Lower lobe of right lung (tissue), 2 donors: ENCODE results near the gene BCL7A. TPM values are rescaled to one million over a fixed set of nuclear protein-coding genes. Genes with fewer than 3 reads are reported as not detected.
"Not testable (repeated sequence)": the region's sequence is repeated elsewhere in the genome, so short reads cannot be mapped to it uniquely, and the experiment has no call there.

Experiments used
- ATAC-seq, 2 donors: fragments of 200-7000 bp; cut with Tn5 transposase; one replicate each; pipeline ENCODE4 v1.9.1; 2020 to 2022; ENCODE audit warnings: mild to moderate bottlenecking in 2 of 2, moderate library complexity in 2 of 2
- DNase-seq: peaks from one replicate; pipeline ENCODE4 v3.0.0-alpha.2; 2020
- H3K27ac ChIP-seq: fragments of 200-600 bp; one replicate; pipeline ENCODE4 v1.8.0; 2022
- H3K27me3 ChIP-seq: fragments of 200-600 bp; one replicate; pipeline ENCODE4 v1.8.0; 2022; ENCODE audit warnings: low read depth
- H3K36me3 ChIP-seq: fragments of 200-600 bp; one replicate; pipeline ENCODE4 v1.8.0; 2022; ENCODE audit warnings: mild to moderate bottlenecking
- H3K4me1 ChIP-seq: fragments of 200-600 bp; one replicate; pipeline ENCODE4 v1.8.0; 2022
- H3K4me3 ChIP-seq: fragments of 200-600 bp; one replicate; pipeline ENCODE4 v1.8.0; 2022; ENCODE audit warnings: mild to moderate bottlenecking
- H3K9me3 ChIP-seq: fragments of 200-600 bp; one replicate; pipeline ENCODE4 v1.8.0; 2022
- CTCF ChIP-seq: fragments of 200-600 bp; IDR thresholded peaks from one replicate; pipeline ENCODE4 v1.8.0; 2022; ENCODE audit warnings: antibody characterized with exemption, mild to moderate bottlenecking
- intact Hi-C: fragments of 100-400 bp; cut with DNase I; formaldehyde crosslinking; loops from one replicate; pipeline ENCODE4 v1.11.0; 2022
- total RNA-seq: library from RNA; stranded (reverse); fragmentation: NEBNext Ultra II Directional; extraction: Animal tissue kit (Norgen Biotek cat#: 25700); gene quantifications from one replicate; pipeline ENCODE4 v1.2.1, GENCODE V29; 2021
- donor health status: DM: no; HTN: yes; CAD: no; lungs with severe emphysema.

BCL7A gene
- total RNA-seq, 1 donor from 2014 or later, result 6.4 TPM

- ATAC-seq (no peak), DNase-seq (no peak)
- Histone ChIP-seq H3K36me3 (no peaks in the 10 kb centered on the region), H3K27me3 (no peaks in the 10 kb centered on the region), H3K4me3 (no peak overlapping the region), H3K27ac (no peak overlapping the region), H3K4me1 (no peaks in the 10 kb centered on the region), H3K9me3 (no peaks in the 10 kb centered on the region)
- TF ChIP-seq CTCF, result no peak
- intact Hi-C loops, result no loop called here
These were observed 40.8 kb upstream of the BCL7A start for GRCh38 chr12:121980892-121981272.

- no peak for ATAC-seq
- intact Hi-C loops, result no loop called here
These were observed 40.2 kb upstream of the BCL7A start for GRCh38 chr12:121981456-121981855.

GRCh38 chr12:121982950-121983349, 38.7 kb upstream of the BCL7A start:
- no peak overlapping the region for H3K27ac ChIP-seq
- H3K4me3 ChIP-seq, result no peak overlapping the region
- intact Hi-C loops, result no loop called here
- no peak for ATAC-seq
- no peak for DNase-seq
- no peaks in the 10 kb centered on the region for H3K4me1 ChIP-seq
- H3K36me3 ChIP-seq, result no peaks in the 10 kb centered on the region
- no peaks in the 10 kb centered on the region for H3K9me3 ChIP-seq
- TF ChIP-seq CTCF, result no peak
- no peaks in the 10 kb centered on the region for H3K27me3 ChIP-seq

More at GRCh38 chr12:121981456-121981855, 40.2 kb upstream of the BCL7A start:
- H3K27ac ChIP-seq, result no peak overlapping the region
- H3K4me3 ChIP-seq, result no peak overlapping the region
- H3K9me3 ChIP-seq, result no peaks in the 10 kb centered on the region
- TF ChIP-seq CTCF, result no peak
- no peaks in the 10 kb centered on the region for H3K27me3 ChIP-seq
- H3K36me3 ChIP-seq, result no peaks in the 10 kb centered on the region
- no peaks in the 10 kb centered on the region for H3K4me1 ChIP-seq
- no peak for DNase-seq

- TF ChIP-seq CTCF, result no peak
- Histone ChIP-seq H3K36me3 (no peaks in the 10 kb centered on the region), H3K4me3 (no peak overlapping the region), H3K27me3 (no peaks in the 10 kb centered on the region), H3K4me1 (no peaks in the 10 kb centered on the region), H3K9me3 (no peaks in the 10 kb centered on the region), H3K27ac (no peak overlapping the region)
- intact Hi-C loops, result no loop called here
- ATAC-seq (no peak), DNase-seq (no peak)
These were observed 38.0 kb upstream of the BCL7A start for GRCh38 chr12:121983536-121984210.

- no peaks in the 10 kb centered on the region for H3K36me3 ChIP-seq
- H3K9me3 ChIP-seq, result no peaks in the 10 kb centered on the region
- H3K4me1 ChIP-seq, result peaks cover 8% of the 10 kb centered on the region
- intact Hi-C loops, result no loop called here
- no peak overlapping the region for H3K4me3 ChIP-seq
- TF ChIP-seq CTCF, result no peak
- DNase-seq, result no peak
- H3K27ac ChIP-seq, result no peak overlapping the region
- H3K27me3 ChIP-seq, result no peaks in the 10 kb centered on the region
- ATAC-seq, result no peak
These were observed 35.0 kb upstream of the BCL7A start for GRCh38 chr12:121986489-121987245.

- H3K4me1 ChIP-seq, result peaks cover 18% of the 10 kb centered on the region
- H3K27ac ChIP-seq, intact Hi-C loops, H3K36me3 ChIP-seq, ATAC-seq, H3K4me3 ChIP-seq, DNase-seq, H3K9me3 ChIP-seq, H3K27me3 ChIP-seq: not testable (repeated sequence)
These were observed 33.2 kb upstream of the BCL7A start for GRCh38 chr12:121988519-121988918.
